Transverse colon (tissue), 4 donors: ENCODE data around the gene CFAP92. TPM values are rescaled to one million over a fixed set of nuclear protein-coding genes. Genes with fewer than 3 reads are reported as not detected.

Experiments
- DNase-seq: peaks from one replicate; pipeline ENCODE4 v3.0.0-alpha.2; 2019
- H3K27ac ChIP-seq, 4 donors: fragments of 200-600 bp; sonication (generic); 2 replicates each; pipeline ENCODE4 v1.5.1; 2016 to 2018; ENCODE audit warnings: inconsistent platforms in 4 of 4
- H3K27me3 ChIP-seq: fragments of 200-600 bp; sonication (generic); 2 replicates; pipeline ENCODE4 v1.5.1; 2017; ENCODE audit warnings: inconsistent platforms
- H3K36me3 ChIP-seq, 4 donors: fragments of 200-600 bp; sonication (generic); 2 replicates each; pipeline ENCODE4 v1.5.1; 2017 to 2019; ENCODE audit warnings: inconsistent platforms in 4 of 4
- H3K4me1 ChIP-seq, 4 donors: fragments of 200-600 bp; sonication (generic); 2 replicates each; pipeline ENCODE4 v1.5.1; 2017 to 2020; ENCODE audit warnings: inconsistent platforms in 4 of 4
- H3K4me3 ChIP-seq, 4 donors: fragments of 200-600 bp; sonication (generic); 1 replicate in 1 of 4; 2 replicates in 3 of 4; pipeline versions ENCODE4 v1.5.1 to v1.6.1; 2017 to 2019; ENCODE audit warnings: inconsistent platforms in 4 of 4
- H3K9me3 ChIP-seq, 2 donors: fragments of 200-600 bp; sonication (generic); 2 replicates each; pipeline ENCODE4 v1.5.1; 2017 to 2019; ENCODE audit warnings: inconsistent platforms in 2 of 2
- CTCF ChIP-seq, 5 experiments: fragments of 200-600 bp in 3 of 5; fragments of 450-650 bp in 2 of 5; sonication (generic) in 3 of 5; IDR thresholded peaks; 1 replicate in 2 of 5; 2 replicates in 3 of 5; pipeline ENCODE4 v1.5.1; 2016 to 2017; ENCODE audit warnings: antibody characterized with exemption in 5 of 5, inconsistent platforms in 3 of 5, mild to moderate bottlenecking in 2 of 5, moderate library complexity in 1 of 5
- EP300 ChIP-seq: sonication (generic); formaldehyde crosslinking; IDR thresholded peaks from one replicate; pipeline ENCODE4 v1.6.1; 2017; ENCODE audit warnings: antibody characterized with exemption, low read depth
- POLR2A ChIP-seq: fragments of 450-650 bp; IDR thresholded peaks from one replicate; pipeline ENCODE4 v1.6.1; 2016; ENCODE audit warnings: antibody characterized with exemption, mild to moderate bottlenecking, moderate library complexity
- POLR2AphosphoS5 ChIP-seq, 3 donors: sonication (generic); formaldehyde crosslinking; IDR thresholded peaks; one replicate each; pipeline ENCODE4 v1.6.1; 2016; ENCODE audit warnings: antibody characterized with exemption in 3 of 3
- WGBS, 2 donors: methylation state at CpG; one replicate each; pipeline ENCODE4 v1.1.5; 2018; ENCODE audit warnings: low coverage in 1 of 2; 5-methylcytosine and 5-hydroxymethylcytosine counted together
- in situ Hi-C, 4 donors: fragments of 200-750 bp; cut with MboI; loops; one replicate each; pipeline versions ENCODE4 v1.15.0 to v1.15.1; 2017; ENCODE audit warnings: low sequenced_read_pairs in 3 of 4, low pct_ligation_motif_present in 1 of 4, low pct_unique_long_range_greater_than_20kb in 1 of 4
- intact Hi-C: fragments of 100-400 bp; cut with DNase I; formaldehyde crosslinking; loops from one replicate; pipeline ENCODE4 v1.15.1; 2023; ENCODE audit warnings: low total_unique reads
- total RNA-seq, 4 donors: library from RNA; depleted of rRNA; stranded (reverse); fragments of >200 nt; gene quantifications; one replicate each; pipeline ENCODE4 v1.1.0, GENCODE V29; 2016

Gene CFAP92
- total RNA-seq, 4 donors from 2014 or later = 0.95 to 1.2 TPM; not detected in 2

GRCh38 chr3:129001101-129001805, 7.4 kb upstream of the CFAP92 start, which contains the start of gene EFCC1:
EFCC1 (plus strand) TSS chr3:129001304; CDS start chr3:129001629, 325 bp downstream.
- 2% methylated on average over 29 of the region's 74 CpGs; no CpG with 5 or more reads in 1 of the 2 donors for WGBS, 2 donors
- H3K4me1 ChIP-seq = peaks cover 13 to 51% (median 41%) of the 10 kb centered on the region in 4 donors
- no peaks in the 10 kb centered on the region for H3K9me3 ChIP-seq
- in situ Hi-C loops (no loop called here), intact Hi-C loops (no loop called here)
- H3K27me3 ChIP-seq = peaks cover 49% of the 10 kb centered on the region
- peak; percentile 46 for DNase-seq
- TF ChIP-seq POLR2A (peak; percentile 35), EP300 (no peak), POLR2AphosphoS5 (IDR thresholded peaks at IDR 0.05) (peak in 2 of 3 donors; percentile 29 to 38)
- peak within 1 kb of the TSS; percentile 22 to 56 (median 32) for H3K4me3 ChIP-seq
- no peaks in the 10 kb centered on the region for H3K36me3 ChIP-seq
- peak within 1 kb of the TSS; percentile 67 to 76 (median 74) for H3K27ac ChIP-seq

- 38% methylated on average over 15 of the region's 15 CpGs; no CpG with 5 or more reads in 1 of the 2 donors for WGBS, 2 donors
- Histone ChIP-seq H3K27ac (peak overlapping the region; percentile 67 to 76 (median 74)), H3K36me3 (no peaks in the 10 kb centered on the region), H3K9me3 (no peaks in the 10 kb centered on the region), H3K27me3 (peaks cover 49% of the 10 kb centered on the region), H3K4me3 (peak overlapping the region; percentile 22 to 56 (median 32)), H3K4me1 (peaks cover 13 to 46% (median 38%) of the 10 kb centered on the region in 4 donors)
- TF ChIP-seq POLR2AphosphoS5 (IDR thresholded peaks at IDR 0.05) = no peak
- TF ChIP-seq POLR2A = no peak
- no peak for TF ChIP-seq CTCF (IDR thresholded peaks at IDR 0.05)
- TF ChIP-seq EP300 = no peak
- no peak for DNase-seq
- in situ Hi-C loops (no loop called here), intact Hi-C loops (no loop called here)
Measured at GRCh38 chr3:129000742-129001100, 6.8 kb upstream of the CFAP92 start.

GRCh38 chr3:128999102-128999501, 5.2 kb upstream of the CFAP92 start:
- TF ChIP-seq EP300 (no peak), CTCF (IDR thresholded peaks at IDR 0.05) (no peak), POLR2AphosphoS5 (IDR thresholded peaks at IDR 0.05) (no peak), POLR2A (no peak)
- no peaks in the 10 kb centered on the region for H3K9me3 ChIP-seq
- no peak overlapping the region for H3K27ac ChIP-seq
- H3K27me3 ChIP-seq = peaks cover 49% of the 10 kb centered on the region
- no peak overlapping the region for H3K4me3 ChIP-seq
- H3K36me3 ChIP-seq = no peaks in the 10 kb centered on the region
- WGBS, 2 donors = 79 to 81% methylated on average over 2 to 5 of the region's 5 CpGs
- in situ Hi-C loops = no loop called here
- peaks cover 13 to 36% (median 32%) of the 10 kb centered on the region in 4 donors for H3K4me1 ChIP-seq
- intact Hi-C loops = no loop called here
- no peak for DNase-seq

- H3K9me3 ChIP-seq = no peaks in the 10 kb centered on the region
- peaks cover 15 to 37% (median 31%) of the 10 kb centered on the region in 4 donors for H3K4me1 ChIP-seq
- 62 to 80% methylated on average over 1 to 3 of the region's 3 CpGs for WGBS, 2 donors
- in situ Hi-C loops (no loop called here), intact Hi-C loops (no loop called here)
- peaks cover 50% of the 10 kb centered on the region for H3K27me3 ChIP-seq
- TF ChIP-seq CTCF (IDR thresholded peaks at IDR 0.05) (no peak), POLR2AphosphoS5 (IDR thresholded peaks at IDR 0.05) (no peak), EP300 (no peak), POLR2A (no peak)
- no peak overlapping the region for H3K27ac ChIP-seq
- H3K4me3 ChIP-seq = no peak overlapping the region
- no peaks in the 10 kb centered on the region for H3K36me3 ChIP-seq
- DNase-seq = no peak
Measured at GRCh38 chr3:128998561-128998960, 4.7 kb upstream of the CFAP92 start.
